ENCODE results near the gene EGLN1.

DNA sequence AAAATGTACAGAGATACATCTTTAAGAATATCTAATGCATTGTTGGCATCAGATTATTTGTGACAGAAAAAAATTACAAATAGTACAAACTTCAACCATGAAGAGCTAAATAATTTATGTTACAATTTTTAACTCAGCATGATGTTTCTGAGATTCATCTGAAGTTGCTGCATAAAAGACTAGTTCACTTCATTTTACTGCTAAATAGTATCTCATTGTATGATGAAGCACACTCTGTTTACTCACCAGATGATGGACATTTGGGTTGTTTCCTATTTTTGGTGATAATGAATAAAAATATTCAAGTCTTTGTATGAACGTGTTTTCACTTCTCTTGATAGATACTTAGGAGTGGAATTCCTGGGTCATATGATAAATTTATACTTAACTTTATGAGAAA lies 20.6 kb downstream of the EGLN1 start:
- no peak for TF ChIP-seq NRF1 (IDR thresholded peaks at IDR 0.05; ENCODE audit: low read depth, low read length)
- TF ChIP-seq POLR2AphosphoS5 (IDR thresholded peaks at IDR 0.05; ENCODE audit: low read depth, low read length): no peak
- TF ChIP-seq CTCF (IDR thresholded peaks at IDR 0.05; ENCODE audit: control extremely low read depth in 1 of 3, insufficient read depth in 1 of 3, low read depth in 1 of 3, low read length in 3 of 3): no peak
- TF ChIP-seq EZH2 (IDR thresholded peaks at IDR 0.05; ENCODE audit: low read depth, low read length, severe bottlenecking): no peak
- no peak for TF ChIP-seq YY1 (IDR thresholded peaks at IDR 0.05; ENCODE audit: low read depth, low read length)
- TF ChIP-seq ZNF274 (IDR thresholded peaks at IDR 0.05; ENCODE audit: borderline replicate concordance, extremely low read depth, low read length): no peak
- no peak for TF ChIP-seq MAFK (IDR thresholded peaks at IDR 0.05; ENCODE audit: low read depth, low read length)
- TF ChIP-seq TAF1 (IDR thresholded peaks at IDR 0.05; ENCODE audit: low read depth, low read length): no peak
- no peak for TF ChIP-seq POLR2A (IDR thresholded peaks at IDR 0.05; ENCODE audit: control extremely low read depth in 1 of 2, low read depth in 2 of 2, low read length in 2 of 2)
- TF ChIP-seq POU5F1 (IDR thresholded peaks at IDR 0.05; ENCODE audit: low read depth, low read length): no peak
- TF ChIP-seq GTF2F1 (IDR thresholded peaks at IDR 0.05; ENCODE audit: borderline replicate concordance, low read depth, low read length): no peak
- TF ChIP-seq PHF8 (conservative IDR thresholded peaks at IDR 0.05; ENCODE audit: low read depth, low read length): no peak
- no peak for TF ChIP-seq CREB1 (IDR thresholded peaks at IDR 0.05)
- TF ChIP-seq FOSL1 (IDR thresholded peaks at IDR 0.05; ENCODE audit: insufficient read depth, low read depth, low read length): no peak

Data from H1 (cell line).